Trophoblast cell (in vitro differentiated cells and primary cell): Measurements from ENCODE around the gene LPCAT3.

Experiments used
- DNase-seq, 2 donors: peaks; one replicate each; pipeline ENCODE4 v3.0.0-alpha.2; 2016
- H2AFZ ChIP-seq: 2 replicates; pipeline ENCODE4 v1.6.1; 2013; ENCODE audit warnings: low read length, moderate library complexity, mild to moderate bottlenecking; ENCODE audit not compliant: insufficient read depth, poor library complexity
- H2AK5ac ChIP-seq: 2 replicates; pipeline ENCODE4 v1.6.1; 2013; ENCODE audit warnings: mild to moderate bottlenecking, low read length
- H2BK120ac ChIP-seq: 2 replicates; pipeline ENCODE4 v1.6.1; 2013; ENCODE audit warnings: low read length, mild to moderate bottlenecking, moderate library complexity; ENCODE audit not compliant: insufficient read depth, poor library complexity
- H2BK12ac ChIP-seq: 2 replicates; pipeline ENCODE4 v1.6.1; 2013; ENCODE audit warnings: mild to moderate bottlenecking, low read length, moderate library complexity
- H2BK5ac ChIP-seq: 2 replicates; pipeline ENCODE4 v1.6.1; 2013; ENCODE audit warnings: low read length, low read depth, moderate library complexity, mild to moderate bottlenecking; ENCODE audit not compliant: poor library complexity
- H3K14ac ChIP-seq: 2 replicates; pipeline ENCODE4 v1.6.1; 2013; ENCODE audit warnings: mild to moderate bottlenecking, low read length
- H3K18ac ChIP-seq: 2 replicates; pipeline ENCODE4 v1.6.1; 2013; ENCODE audit warnings: mild to moderate bottlenecking, low read length
- H3K23ac ChIP-seq: 2 replicates; pipeline ENCODE4 v1.6.1; 2013; ENCODE audit warnings: low read length
- H3K27ac ChIP-seq: 2 replicates; pipeline ENCODE4 v1.5.1; 2013; ENCODE audit warnings: low read depth, mild to moderate bottlenecking, inconsistent platforms, low read length, moderate library complexity
- H3K27me3 ChIP-seq: 2 replicates; pipeline ENCODE4 v1.6.1; 2013; ENCODE audit warnings: inconsistent platforms, mild to moderate bottlenecking, low read length, moderate library complexity; ENCODE audit not compliant: insufficient read depth
- H3K36me3 ChIP-seq, 2 experiments: 1 replicate in 1 of 2; 2 replicates in 1 of 2; pipeline ENCODE4 v1.6.1; 2013; ENCODE audit warnings: low read length in 2 of 2, mild to moderate bottlenecking in 2 of 2, moderate library complexity in 1 of 2; ENCODE audit not compliant: insufficient read depth in 2 of 2, control insufficient read depth in 1 of 2
- H3K4ac ChIP-seq: 2 replicates; pipeline ENCODE4 v1.6.1; 2013; ENCODE audit warnings: low read depth, mild to moderate bottlenecking, low read length, moderate library complexity
- H3K4me1 ChIP-seq, 2 experiments: 1 replicate in 1 of 2; 2 replicates in 1 of 2; pipeline ENCODE4 v1.6.1; 2013; ENCODE audit warnings: low read length in 2 of 2, mild to moderate bottlenecking in 2 of 2, moderate library complexity in 1 of 2; ENCODE audit not compliant: insufficient read depth in 2 of 2, control insufficient read depth in 1 of 2
- H3K4me2 ChIP-seq: 2 replicates; pipeline ENCODE4 v1.6.1; 2013; ENCODE audit warnings: inconsistent platforms, mild to moderate bottlenecking, low read length, moderate library complexity
- H3K4me3 ChIP-seq: 2 replicates; pipeline ENCODE4 v1.5.1; 2013; ENCODE audit warnings: mild to moderate bottlenecking, low read depth, low read length, inconsistent platforms
- H3K79me1 ChIP-seq: one replicate; pipeline ENCODE4 v1.6.1; 2013; ENCODE audit warnings: low read length
- H3K79me2 ChIP-seq: 2 replicates; pipeline ENCODE4 v1.6.1; 2013; ENCODE audit warnings: low read length, mild to moderate bottlenecking; ENCODE audit not compliant: control insufficient read depth, insufficient read depth, poor library complexity
- H3K9ac ChIP-seq: 2 replicates; pipeline ENCODE4 v1.6.1; 2013; ENCODE audit warnings: mild to moderate bottlenecking, low read length
- H3K9me3 ChIP-seq: 2 replicates; pipeline ENCODE4 v1.6.1; 2013; ENCODE audit warnings: low read depth, mild to moderate bottlenecking, control low read depth, inconsistent platforms, low read length; ENCODE audit not compliant: insufficient read depth
- H4K12ac ChIP-seq: 2 replicates; pipeline ENCODE4 v1.6.1; 2013; ENCODE audit warnings: low read depth, mild to moderate bottlenecking, low read length, moderate library complexity
- H4K8ac ChIP-seq: 2 replicates; pipeline ENCODE4 v1.6.1; 2013; ENCODE audit warnings: low read depth, mild to moderate bottlenecking, low read length, moderate library complexity
- H4K91ac ChIP-seq: one replicate; pipeline ENCODE4 v1.6.1; 2013; ENCODE audit warnings: low read depth, mild to moderate bottlenecking, low read length, moderate library complexity
- WGBS: extraction: QIAGEN DNeasy Blood & Tissue Kit; methylation state at CpG from one replicate; pipeline ENCODE4 v1.1.7; 2013; ENCODE audit warnings: missing lambda C conversion rate; ENCODE audit not compliant: insufficient read length, insufficient coverage; ENCODE audit errors: extremely low coverage; 5-methylcytosine and 5-hydroxymethylcytosine counted together

LPCAT3 gene

DNA sequence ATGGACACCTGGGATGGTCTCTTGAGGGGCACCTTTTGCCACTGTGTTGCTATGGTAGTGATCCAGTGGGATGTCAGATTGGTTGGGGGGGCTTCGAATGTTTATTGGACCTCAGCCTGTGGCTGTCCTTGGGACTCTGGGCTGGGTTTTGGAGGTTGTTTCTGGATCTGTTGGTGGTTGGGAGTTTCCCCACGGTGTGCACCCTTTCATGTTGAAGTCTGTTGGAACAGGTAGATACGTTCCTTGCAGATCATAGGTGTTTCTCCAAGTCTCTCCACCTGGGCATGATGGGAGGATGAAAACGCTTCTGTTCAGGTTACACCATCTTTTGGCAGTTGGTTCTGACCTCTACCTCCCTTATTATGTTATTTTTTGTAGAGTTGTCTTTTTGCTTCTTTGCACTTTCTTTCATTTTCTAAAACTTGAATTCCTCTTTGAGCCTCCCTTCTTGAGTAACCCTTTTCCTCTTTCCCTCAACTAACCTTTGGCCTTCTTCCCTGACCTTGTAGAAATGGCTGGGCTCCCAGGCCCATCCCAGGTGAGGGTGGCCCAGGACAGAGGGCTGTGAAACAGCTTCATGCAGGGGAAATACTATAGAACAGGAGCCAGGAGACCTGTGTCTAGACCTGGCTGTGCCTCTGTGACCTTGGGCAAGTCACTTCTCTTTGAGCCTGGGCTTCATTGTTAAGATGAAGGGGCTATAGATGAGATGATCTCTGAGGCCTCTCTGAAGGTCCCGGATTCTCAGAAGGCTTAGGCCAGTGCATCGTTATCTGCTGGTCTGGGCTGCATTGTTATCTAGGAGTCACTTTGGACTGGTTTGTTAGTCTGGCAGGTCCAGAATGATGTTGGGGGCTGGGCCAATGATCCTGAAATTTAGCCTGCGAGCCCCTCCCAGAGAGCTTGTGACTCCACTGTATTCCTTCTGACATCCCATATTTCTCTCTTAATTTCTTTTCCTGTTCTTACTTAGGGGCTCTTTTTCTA is 88.5 kb downstream of the LPCAT3 start:
- H3K9me3 ChIP-seq, result no peaks in the 10 kb centered on the region
- peaks cover 35% of the 10 kb centered on the region for H3K79me1 ChIP-seq
- no peak overlapping the region for H2BK5ac ChIP-seq
- no peak for DNase-seq
- no peak overlapping the region for H2AFZ ChIP-seq
- peak overlapping the region; percentile 90 for H3K27ac ChIP-seq
- H4K8ac ChIP-seq, result peak overlapping the region; percentile 51
- H3K4me2 ChIP-seq, result peak overlapping the region; percentile 95
- H3K4me3 ChIP-seq, result peak overlapping the region; percentile 76
- H3K9ac ChIP-seq, result peak overlapping the region; percentile 81
- no peak overlapping the region for H3K23ac ChIP-seq
- peak overlapping the region; percentile 82 for H3K4ac ChIP-seq
- H3K14ac ChIP-seq, result peak overlapping the region; percentile 56
- no peak overlapping the region for H2AK5ac ChIP-seq
- H2BK120ac ChIP-seq, result no peak overlapping the region
- no peak overlapping the region for H2BK12ac ChIP-seq
- whole genome bisulfite sequencing, result no CpG with 5 or more reads among the region's 7 CpGs
- no peaks in the 10 kb centered on the region for H3K27me3 ChIP-seq
- H3K79me2 ChIP-seq, result peaks cover 32% of the 10 kb centered on the region
- H3K36me3 ChIP-seq, result peaks cover 11 to 16% of the 10 kb centered on the region in 2 experiments
- peak overlapping the region; percentile 52 for H4K91ac ChIP-seq
- H3K18ac ChIP-seq, result peak overlapping the region; percentile 35
- peaks cover 31 to 35% of the 10 kb centered on the region in 2 experiments for H3K4me1 ChIP-seq
- H4K12ac ChIP-seq, result no peak overlapping the region

GRCh38 chr12:6928703-6929407 is 89.4 kb downstream of the LPCAT3 start:
- Histone ChIP-seq H3K23ac (no peak overlapping the region), H3K9ac (peak overlapping the region; percentile 81), H3K27me3 (no peaks in the 10 kb centered on the region), H3K14ac (peak overlapping the region; percentile 56), H3K4ac (peak overlapping the region; percentile 82), H3K79me2 (peaks cover 32% of the 10 kb centered on the region), H3K4me1 (peaks cover 34 to 39% of the 10 kb centered on the region in 2 experiments), H3K79me1 (peaks cover 35% of the 10 kb centered on the region), H4K91ac (peak overlapping the region; percentile 52), H3K18ac (peak overlapping the region; percentile 65), H3K36me3 (peaks cover 5 to 7% of the 10 kb centered on the region in 2 experiments), H3K4me3 (peak overlapping the region; percentile 76), H3K4me2 (peak overlapping the region; percentile 95), H2BK12ac (no peak overlapping the region), H2AFZ (peak overlapping the region; percentile 64), H3K27ac (peak overlapping the region; percentile 90), H4K8ac (peak overlapping the region; percentile 51), H3K9me3 (no peaks in the 10 kb centered on the region), H4K12ac (peak overlapping the region; percentile 56), H2BK120ac (peak overlapping the region; percentile 68), H2AK5ac (peak overlapping the region; percentile 60), H2BK5ac (peak overlapping the region; percentile 71)
- WGBS, result no CpG with 5 or more reads among the region's 19 CpGs
- no peak for DNase-seq

- Histone ChIP-seq H3K9me3 (no peaks in the 10 kb centered on the region), H4K12ac (peak overlapping the region; percentile 56), H3K4me2 (peak overlapping the region; percentile 95), H2AK5ac (peak overlapping the region; percentile 60), H3K79me1 (peaks cover 35% of the 10 kb centered on the region), H3K14ac (peak overlapping the region; percentile 56), H3K79me2 (peaks cover 32% of the 10 kb centered on the region), H3K4ac (peak overlapping the region; percentile 92), H2AFZ (no peak overlapping the region), H4K91ac (peak overlapping the region; percentile 99), H3K9ac (peak overlapping the region; percentile 86), H2BK12ac (no peak overlapping the region), H3K4me3 (peak overlapping the region; percentile 76), H3K36me3 (peaks cover under 1% of the 10 kb centered on the region in 2 experiments), H4K8ac (peak overlapping the region; percentile 51), H3K4me1 (peaks cover 34 to 39% of the 10 kb centered on the region in 2 experiments), H2BK5ac (peak overlapping the region; percentile 74), H3K27ac (peak overlapping the region; percentile 90), H3K27me3 (no peaks in the 10 kb centered on the region), H2BK120ac (peak overlapping the region; percentile 68), H3K18ac (peak overlapping the region; percentile 65), H3K23ac (no peak overlapping the region)
- DNase-seq, result no peak
- no CpG with 5 or more reads among the region's 79 CpGs for WGBS
Measured at GRCh38 chr12:6928022-6928702, 90.1 kb downstream of the LPCAT3 start.
